K562 (cell line): ENCODE results near the gene ANAPC4. TPM values are rescaled to one million over a fixed set of nuclear protein-coding genes. Genes with fewer than 3 reads are reported as not detected.

ENCODE experiments used
- ATAC-seq: fragments of 200-7000 bp; cut with Tn5 transposase; 3 replicates; pipeline ENCODE4 v1.9.1; 2020; ENCODE audit warnings: moderate library complexity
- BruUV-seq: library from RNA; stranded (reverse); fragments of 400-500 nt; replicated peaks from 2 replicates; lab custom pipeline; 2021; lab: Mats Ljungman, UMichigan
- CTCF ChIA-PET: fragments of 300-600 bp; formaldehyde crosslinking; extraction: SDS; loops from one replicate; lab custom pipeline; 2021; ENCODE audit warnings: low intra/inter-chr PET ratio; lab: Yijun Ruan, JAX
- POLR2A ChIA-PET: fragments of 300-600, 350-650 bp; sonication (Branson Sonifier 250); formaldehyde crosslinking; extraction: SDS; loops from one replicate; lab custom pipeline; 2021; ENCODE audit warnings: antibody characterized with exemption, inconsistent platforms; lab: Yijun Ruan, JAX
- DNase-seq, 4 experiments: peaks; one replicate each; pipeline versions ENCODE4 v3.0.0 to v3.0.0-alpha.2; 2011 to 2018; ENCODE audit warnings: low spot score in 3 of 4, mixed read lengths in 3 of 4; ENCODE audit errors: extremely low read depth in 1 of 4
- FAIRE-seq: peaks from 2 replicates; lab custom pipeline; 2011; peaks lifted over from hg19 to GRCh38; lab: Jason Lieb, UNC
- H2AFZ ChIP-seq: 2 replicates; pipeline ENCODE4 v1.6.0; 2011; ENCODE audit warnings: low read depth, low read length, control low read depth, inconsistent platforms
- H3K27ac ChIP-seq: fragments of 200-600 bp; 3 replicates; pipeline ENCODE4 v1.8.0; 2011; ENCODE audit warnings: low read depth, mild to moderate bottlenecking, control low read depth, inconsistent platforms, low read length, moderate library complexity, mixed read lengths; ENCODE audit errors: extremely low read depth
- H3K27me3 ChIP-seq, 2 experiments: fragments of 300-600 bp in 1 of 2; 2 replicates in 1 of 2; 3 replicates in 1 of 2; pipeline versions ENCODE4 v1.6.0 to v1.8.0; 2011; ENCODE audit warnings: inconsistent platforms in 2 of 2, low read length in 2 of 2, mild to moderate bottlenecking in 1 of 2, mixed read lengths in 1 of 2, moderate library complexity in 1 of 2; ENCODE audit not compliant: control insufficient read depth in 2 of 2, insufficient read depth in 2 of 2
- H3K36me3 ChIP-seq: fragments of 300-600 bp; 3 replicates; pipeline ENCODE4 v1.8.0; 2011; ENCODE audit warnings: mild to moderate bottlenecking, low read length, inconsistent platforms; ENCODE audit not compliant: control insufficient read depth, insufficient read depth
- H3K4me1 ChIP-seq, 2 experiments: fragments of 200-600 bp in 1 of 2; replicated peaks in 1 of 2; 2 replicates in 1 of 2; 3 replicates in 1 of 2; pipeline versions ENCODE4 v1.5.1 to v1.8.0; 2011; ENCODE audit warnings: inconsistent platforms in 2 of 2, low read length in 2 of 2, mild to moderate bottlenecking in 1 of 2, mixed read lengths in 1 of 2, moderate library complexity in 1 of 2; ENCODE audit not compliant: control insufficient read depth in 2 of 2, insufficient read depth in 2 of 2
- H3K4me2 ChIP-seq: 2 replicates; pipeline ENCODE4 v1.6.1; 2011; ENCODE audit warnings: low read length, control low read depth, inconsistent platforms, mixed read lengths; ENCODE audit not compliant: insufficient read depth
- H3K4me3 ChIP-seq: fragments of 200-600 bp; sonication (generic), shearing (Covaris generic); 2 replicates; pipeline ENCODE4 v1.5.1; 2016; ENCODE audit warnings: control low read depth, inconsistent platforms
- H3K79me2 ChIP-seq: fragments of 200-600 bp; 3 replicates; pipeline ENCODE4 v1.8.0; 2011; ENCODE audit warnings: low read length, inconsistent platforms; ENCODE audit not compliant: control insufficient read depth, insufficient read depth
- H3K9ac ChIP-seq, 2 experiments: 2 replicates each; pipeline versions ENCODE4 v1.6.0 to v1.6.1; 2011; ENCODE audit warnings: low read depth in 2 of 2, low read length in 2 of 2, control low read depth in 1 of 2, inconsistent platforms in 1 of 2, mild to moderate bottlenecking in 1 of 2, mixed read lengths in 1 of 2; ENCODE audit not compliant: insufficient read depth in 1 of 2
- H3K9me1 ChIP-seq: one replicate; pipeline ENCODE4 v1.6.0; 2011; ENCODE audit warnings: inconsistent platforms, mild to moderate bottlenecking, low read length, moderate library complexity; ENCODE audit not compliant: control insufficient read depth, insufficient read depth
- H3K9me3 ChIP-seq: replicated peaks from 2 replicates; pipeline ENCODE4 v1.5.1; 2011; ENCODE audit warnings: low read depth, low read length, inconsistent platforms; ENCODE audit not compliant: control insufficient read depth, insufficient read depth
- H4K20me1 ChIP-seq: replicated peaks from 2 replicates; pipeline ENCODE4 v1.6.1; 2011; ENCODE audit warnings: low read length, inconsistent platforms, mixed read lengths; ENCODE audit not compliant: control insufficient read depth, insufficient read depth
- BRD9 ChIP-seq: fragments of 450-650 bp; IDR thresholded peaks from 2 replicates; pipeline ENCODE4 v1.6.1; 2018; ENCODE audit warnings: low read depth; ENCODE audit not compliant: partially characterized antibody
- CBX3 ChIP-seq, 2 experiments: IDR thresholded peaks; 1 replicate in 1 of 2; 2 replicates in 1 of 2; pipeline ENCODE4 v1.6.1; 2012; ENCODE audit warnings: inconsistent platforms in 2 of 2, low read length in 2 of 2, borderline replicate concordance in 1 of 2, control low read depth in 1 of 2
- ETS2 ChIP-seq: IDR thresholded peaks from 2 replicates; pipeline ENCODE4 v1.6.1; 2016; ENCODE audit warnings: borderline replicate concordance, missing genetic modification characterization, mild to moderate bottlenecking, moderate library complexity, missing compliant biosample characterization; ENCODE audit not compliant: poor library complexity, severe bottlenecking
- EWSR1 ChIP-seq: fragments of 450-650 bp; IDR thresholded peaks from 2 replicates; pipeline ENCODE4 v1.6.1; 2018; ENCODE audit warnings: borderline replicate concordance, mild to moderate bottlenecking, low read depth, moderate library complexity; ENCODE audit not compliant: partially characterized antibody
- JUND ChIP-seq, 2 experiments: IDR thresholded peaks; 2 replicates in 1 of 2; 3 replicates in 1 of 2; pipeline ENCODE4 v1.6.1; 2011; ENCODE audit warnings: borderline replicate concordance in 2 of 2, low read depth in 2 of 2, low read length in 2 of 2, improper control_type of control experiment in 1 of 2, missing biosample characterization in 1 of 2, missing genetic modification characterization in 1 of 2, missing genetic modification reagents in 1 of 2
- NELFE ChIP-seq: IDR thresholded peaks from 2 replicates; pipeline ENCODE4 v1.6.1; 2011; ENCODE audit warnings: mild to moderate bottlenecking; ENCODE audit not compliant: insufficient read depth, insufficient read length
- POLR2AphosphoS2 ChIP-seq: IDR thresholded peaks from 2 replicates; pipeline ENCODE4 v1.6.1; 2012; ENCODE audit warnings: low read length, improper control_type of control experiment
- SMARCB1 ChIP-seq: IDR thresholded peaks from 2 replicates; pipeline ENCODE4 v1.6.1; 2011; ENCODE audit warnings: improper control_type of control experiment, low read depth; ENCODE audit not compliant: insufficient read length
- ZNF512 ChIP-seq: IDR thresholded peaks from 2 replicates; pipeline ENCODE4 v1.6.1; 2016; ENCODE audit warnings: missing genetic modification characterization, missing compliant biosample characterization
- ZNF780A ChIP-seq: fragments of 250-450 bp; sonication (Bioruptor Pico); IDR thresholded peaks from 2 replicates; pipeline ENCODE4 v1.5.0; 2021; ENCODE audit warnings: mild to moderate bottlenecking
- WGBS: fragments of 100-300 bp; shearing (Covaris generic); methylation state at CpG from one replicate; pipeline ENCODE4 v1.1.6; 2016; ENCODE audit warnings: low coverage, mixed read lengths; ENCODE audit not compliant: insufficient coverage; ENCODE audit errors: missing lambda C conversion rate; 5-methylcytosine and 5-hydroxymethylcytosine counted together
- in situ Hi-C: fragments of 300-500 bp; cut with MboI; formaldehyde crosslinking; loops from 4 replicates; pipeline ENCODE4 v1.15.0; 2018; ENCODE audit warnings: inconsistent platforms, mixed read lengths
- intact Hi-C: fragments of 100-400 bp; cut with micrococcal nuclease; formaldehyde crosslinking; loops from 2 replicates; pipeline ENCODE4 v1.14.2; 2022
- polyA plus RNA-seq, 8 experiments: library from polyadenylated mRNA; depleted of rRNA in 4 of 8; stranded (reverse) in 5 of 8; unstranded in 3 of 8; fragments of >200 nt; fragmentation: Nextera tagmentation in 2 of 8; fragmentation: Illumina TruSeq in 1 of 8; extraction: Ambion mirVana in 2 of 8; extraction: Trizol in 1 of 8; gene quantifications; 2 replicates each; pipeline versions ENCODE4 v1.2.1 to v1.2.3, GENCODE V29; 2011 to 2014; ENCODE audit warnings: inconsistent platforms in 1 of 8, missing spikeins in 1 of 8
- total RNA-seq, 7 experiments: library from RNA; depleted of rRNA in 6 of 7; stranded (reverse); fragments of >200 nt in 6 of 7; fragmentation: Illumina TruSeq in 2 of 7; extraction: Trizol in 2 of 7; gene quantifications; 2 replicates each; pipeline versions ENCODE4 v1.2.1 to v1.2.3, GENCODE V29; 2011 to 2021; ENCODE audit warnings: low replicate concordance in 1 of 7

Gene ANAPC4
- total and polyA plus RNA-seq, 9 of the 15 experiments (the other 6 are each of a cell fraction or from before 2014, with no cell fraction given), result 23.9 to 47.0 (median 31.9) TPM

GRCh38 chr4:25450491-25450901 is 73.4 kb downstream of the ANAPC4 start:
- Histone ChIP-seq H2AFZ (no peak overlapping the region), H3K27me3 (peaks cover 9 to 19% of the 10 kb centered on the region in 2 experiments), H3K27ac (no peak overlapping the region), H3K9ac (no peak overlapping the region), H3K4me3 (no peak overlapping the region), H3K36me3 (no peaks in the 10 kb centered on the region), H3K9me1 (no peaks in the 10 kb centered on the region), H3K4me1 (no peaks in the 10 kb centered on the region), H3K9me3 (no peaks in the 10 kb centered on the region), H3K4me2 (no peak overlapping the region), H4K20me1 (no peaks in the 10 kb centered on the region), H3K79me2 (no peaks in the 10 kb centered on the region)
- WGBS, result 2% methylated on average over 4 of the region's 4 CpGs
- ChIA-PET POLR2A (no interaction called here), CTCF (no interaction called here)
- no peak for ATAC-seq
- no peak for DNase-seq
- TF ChIP-seq BRD9, result peak; percentile 63
- no peak for TF ChIP-seq ZNF780A (CRISPR knock-in tag)
- BruUV-seq, result no TSS peak
- in situ Hi-C loops, result no loop called here
- intact Hi-C loops, result no loop called here
- no peak for FAIRE-seq

- no peaks in the 10 kb centered on the region for H3K9me3 ChIP-seq
- no peaks in the 10 kb centered on the region for H3K79me2 ChIP-seq
- no peaks in the 10 kb centered on the region for H3K36me3 ChIP-seq
- no peak overlapping the region for H3K4me2 ChIP-seq
- no peaks in the 10 kb centered on the region for H3K4me1 ChIP-seq
- ATAC-seq, result no peak
- in situ Hi-C loops (no loop called here), intact Hi-C loops (no loop called here)
- no peak overlapping the region for H3K4me3 ChIP-seq
- FAIRE-seq, result no peak
- TF ChIP-seq EWSR1 (no peak), CBX3 (IDR thresholded peaks at IDR 0.05; ENCODE audit: borderline replicate concordance in 1 of 2, low read length in 2 of 2) (no peak), JUND (IDR thresholded peaks at IDR 0.05; ENCODE audit: borderline replicate concordance, low read depth, low read length) (no peak), JUND (tag; IDR thresholded peaks at IDR 0.05; ENCODE audit: borderline replicate concordance, low read depth, low read length) (no peak), NELFE (no peak), POLR2AphosphoS2 (no peak), SMARCB1 (no peak), ETS2 (tag) (no peak), ZNF512 (tag) (peak; percentile 79)
- H3K9me1 ChIP-seq, result no peaks in the 10 kb centered on the region
- 4% methylated on average over 2 of the region's 2 CpGs for WGBS
- BruUV-seq, result no TSS peak
- DNase-seq, result no peak
- H3K27ac ChIP-seq, result no peak overlapping the region
- CTCF ChIA-PET, result no interaction called here
- no peak overlapping the region for H3K9ac ChIP-seq
- POLR2A ChIA-PET, result no interaction called here
- no peaks in the 10 kb centered on the region for H4K20me1 ChIP-seq
- no peak overlapping the region for H2AFZ ChIP-seq
- peaks cover 4 to 9% of the 10 kb centered on the region in 2 experiments for H3K27me3 ChIP-seq
These were observed 74.6 kb downstream of the ANAPC4 start for GRCh38 chr4:25451676-25452075.
